ENCODE measurements around the gene OR52W1. TPM values are rescaled to one million over a fixed set of nuclear protein-coding genes. Genes with fewer than 3 reads are reported as not detected.

Gene OR52W1
- total RNA-seq, 4 donors from 2014 or later: not detected

DNA sequence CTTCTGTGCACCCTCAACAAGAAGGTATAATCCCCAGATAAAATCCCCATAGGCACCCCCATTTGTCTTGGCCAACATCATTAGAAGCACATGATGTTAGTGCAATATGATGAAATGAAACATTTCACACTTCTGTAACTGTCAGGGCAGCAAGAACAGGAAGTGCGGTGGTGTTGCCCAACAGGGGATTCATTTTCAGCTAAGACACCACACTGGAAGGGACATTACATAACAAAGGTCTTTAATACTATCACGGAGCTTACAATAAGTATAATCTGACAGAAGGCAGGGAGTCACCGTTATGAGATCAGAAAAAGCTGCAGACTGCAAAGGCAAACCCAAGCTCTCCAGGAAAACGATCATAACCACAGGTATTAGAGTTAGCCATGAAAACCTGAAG is 2.0 kb downstream of the OR52W1 start:
- Histone ChIP-seq H3K36me3 (no peaks in the 10 kb centered on the region), H3K4me1 (no peaks in the 10 kb centered on the region), H3K27ac (no peak overlapping the region), H3K4me3 (no peak overlapping the region), H3K9me3 (no peaks in the 10 kb centered on the region), H3K27me3 (no peaks in the 10 kb centered on the region)
- DNase-seq: no peak
- TF ChIP-seq, protein P1, sequence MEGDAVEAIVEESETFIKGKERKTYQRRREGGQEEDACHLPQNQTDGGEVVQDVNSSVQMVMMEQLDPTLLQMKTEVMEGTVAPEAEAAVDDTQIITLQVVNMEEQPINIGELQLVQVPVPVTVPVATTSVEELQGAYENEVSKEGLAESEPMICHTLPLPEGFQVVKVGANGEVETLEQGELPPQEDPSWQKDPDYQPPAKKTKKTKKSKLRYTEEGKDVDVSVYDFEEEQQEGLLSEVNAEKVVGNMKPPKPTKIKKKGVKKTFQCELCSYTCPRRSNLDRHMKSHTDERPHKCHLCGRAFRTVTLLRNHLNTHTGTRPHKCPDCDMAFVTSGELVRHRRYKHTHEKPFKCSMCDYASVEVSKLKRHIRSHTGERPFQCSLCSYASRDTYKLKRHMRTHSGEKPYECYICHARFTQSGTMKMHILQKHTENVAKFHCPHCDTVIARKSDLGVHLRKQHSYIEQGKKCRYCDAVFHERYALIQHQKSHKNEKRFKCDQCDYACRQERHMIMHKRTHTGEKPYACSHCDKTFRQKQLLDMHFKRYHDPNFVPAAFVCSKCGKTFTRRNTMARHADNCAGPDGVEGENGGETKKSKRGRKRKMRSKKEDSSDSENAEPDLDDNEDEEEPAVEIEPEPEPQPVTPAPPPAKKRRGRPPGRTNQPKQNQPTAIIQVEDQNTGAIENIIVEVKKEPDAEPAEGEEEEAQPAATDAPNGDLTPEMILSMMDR (IDR thresholded peaks at IDR 0.05): no peak
- no peak for TF ChIP-seq POLR2A (IDR thresholded peaks at IDR 0.05)
- intact Hi-C loops (cut with DNase I; ENCODE audit: low total_unique reads): no loop called here

DNA sequence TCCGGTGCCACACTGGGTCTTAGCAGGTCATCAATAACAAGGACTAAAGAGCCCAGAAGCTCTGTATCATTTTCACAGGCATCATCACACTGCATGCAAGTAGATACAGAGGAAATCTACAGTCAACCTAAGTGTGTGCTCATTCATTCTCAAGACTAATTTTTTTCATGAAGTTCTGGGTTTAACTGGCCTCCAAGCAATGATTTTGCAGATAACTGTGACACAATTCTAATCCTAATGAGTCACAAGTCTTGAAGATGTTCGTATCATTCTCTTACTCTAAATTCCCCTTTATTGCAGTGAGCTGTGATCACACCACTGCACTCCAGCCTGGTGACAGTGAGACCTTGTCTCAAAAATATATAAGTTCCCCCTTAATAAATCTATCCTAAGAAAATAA is 2.5 kb downstream of the OR52W1 start:
- intact Hi-C loops (cut with DNase I; ENCODE audit: low total_unique reads): no loop called here
- H3K27me3 ChIP-seq: no peaks in the 10 kb centered on the region
- DNase-seq: no peak
- H3K4me1 ChIP-seq: no peaks in the 10 kb centered on the region
- no peak overlapping the region for H3K27ac ChIP-seq
- no peaks in the 10 kb centered on the region for H3K9me3 ChIP-seq
- H3K36me3 ChIP-seq: no peaks in the 10 kb centered on the region
- no peak overlapping the region for H3K4me3 ChIP-seq
- no peak for TF ChIP-seq POLR2A (IDR thresholded peaks at IDR 0.05)
- TF ChIP-seq, protein P1 (IDR thresholded peaks at IDR 0.05): no peak

DNA sequence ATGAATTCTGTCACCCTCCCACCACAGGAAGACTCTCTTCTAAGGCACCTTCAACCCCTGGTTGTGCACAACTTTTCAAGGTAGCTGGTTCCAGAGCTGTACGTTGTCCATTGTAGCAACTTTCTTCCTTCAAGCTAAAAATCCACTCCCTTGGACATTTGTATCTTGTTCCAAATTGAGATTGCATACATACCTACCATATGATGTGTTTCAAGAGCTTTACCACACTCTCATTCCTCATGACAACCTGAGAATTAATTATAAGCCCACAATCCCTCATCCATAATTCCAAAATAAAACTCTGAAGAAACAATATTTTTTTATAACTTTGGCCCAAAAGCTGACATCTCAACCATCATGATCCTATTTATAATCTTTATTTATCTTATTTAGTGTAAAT is 3.0 kb downstream of the OR52W1 start:
- DNase-seq: no peak
- intact Hi-C loops (cut with DNase I; ENCODE audit: low total_unique reads): no loop called here
- Histone ChIP-seq H3K27me3 (no peaks in the 10 kb centered on the region), H3K9me3 (no peaks in the 10 kb centered on the region), H3K36me3 (no peaks in the 10 kb centered on the region), H3K4me1 (no peaks in the 10 kb centered on the region), H3K27ac (no peak overlapping the region), H3K4me3 (no peak overlapping the region)
- TF ChIP-seq, protein P1 (IDR thresholded peaks at IDR 0.05): no peak
- no peak for TF ChIP-seq POLR2A (IDR thresholded peaks at IDR 0.05)

DNA sequence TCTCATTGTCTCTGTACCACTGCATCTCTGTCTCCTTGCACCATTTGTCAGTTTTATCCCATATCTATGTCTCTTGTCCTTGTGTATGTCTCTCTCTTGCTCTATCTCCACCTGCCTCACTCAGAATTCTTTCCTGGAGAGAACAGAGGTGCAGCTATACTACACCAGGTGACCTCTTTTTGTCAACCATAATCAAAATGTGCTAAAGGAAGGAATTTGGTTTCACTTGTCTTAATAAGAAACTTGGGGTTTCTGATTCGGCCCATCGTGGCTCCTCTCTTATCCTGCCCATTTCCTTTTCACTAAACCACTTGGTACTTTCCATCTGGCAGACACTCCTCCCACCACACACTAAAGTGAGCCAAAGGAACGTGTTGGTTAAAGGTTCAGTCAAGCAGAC is 4.3 kb downstream of the OR52W1 start:
- Histone ChIP-seq H3K4me1 (no peaks in the 10 kb centered on the region), H3K36me3 (no peaks in the 10 kb centered on the region), H3K27ac (no peak overlapping the region), H3K9me3 (no peaks in the 10 kb centered on the region), H3K4me3 (no peak overlapping the region), H3K27me3 (no peaks in the 10 kb centered on the region)
- TF ChIP-seq, protein P1 (IDR thresholded peaks at IDR 0.05): no peak
- TF ChIP-seq POLR2A (IDR thresholded peaks at IDR 0.05): no peak
- intact Hi-C loops (cut with DNase I; ENCODE audit: low total_unique reads): no loop called here
- DNase-seq: no peak

DNA sequence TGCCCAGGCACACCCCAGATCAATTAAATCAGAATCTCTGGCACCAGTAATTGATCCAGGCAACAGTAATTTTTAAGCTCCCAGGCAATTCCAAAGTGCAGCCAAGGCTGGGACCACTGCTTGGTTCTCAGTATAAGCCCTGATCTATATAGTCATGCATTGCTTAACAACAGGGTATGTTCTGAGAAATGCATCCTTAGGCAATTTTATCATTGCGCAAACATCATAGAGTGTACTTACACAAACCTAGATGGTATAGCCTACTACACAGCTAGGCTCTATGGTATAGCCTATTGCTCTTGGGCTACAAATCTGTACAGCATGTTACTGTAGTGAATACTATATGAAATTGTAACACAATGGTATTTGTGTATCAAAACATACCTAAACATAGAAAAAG is 5.7 kb downstream of the OR52W1 start:
- TF ChIP-seq, protein P1 (IDR thresholded peaks at IDR 0.05): no peak
- no peak for TF ChIP-seq POLR2A (IDR thresholded peaks at IDR 0.05)
- Histone ChIP-seq H3K4me1 (no peaks in the 10 kb centered on the region), H3K9me3 (no peaks in the 10 kb centered on the region), H3K27ac (no peak overlapping the region), H3K4me3 (no peak overlapping the region), H3K27me3 (no peaks in the 10 kb centered on the region), H3K36me3 (no peaks in the 10 kb centered on the region)
- DNase-seq: no peak
- intact Hi-C loops (cut with DNase I; ENCODE audit: low total_unique reads): no loop called here
